Measurements from ENCODE around the gene ABTB1.
"Not testable (repeated sequence)": the region's sequence is repeated elsewhere in the genome, so short reads cannot be mapped to it uniquely, and the experiment has no call there.

Gene ABTB1

DNA sequence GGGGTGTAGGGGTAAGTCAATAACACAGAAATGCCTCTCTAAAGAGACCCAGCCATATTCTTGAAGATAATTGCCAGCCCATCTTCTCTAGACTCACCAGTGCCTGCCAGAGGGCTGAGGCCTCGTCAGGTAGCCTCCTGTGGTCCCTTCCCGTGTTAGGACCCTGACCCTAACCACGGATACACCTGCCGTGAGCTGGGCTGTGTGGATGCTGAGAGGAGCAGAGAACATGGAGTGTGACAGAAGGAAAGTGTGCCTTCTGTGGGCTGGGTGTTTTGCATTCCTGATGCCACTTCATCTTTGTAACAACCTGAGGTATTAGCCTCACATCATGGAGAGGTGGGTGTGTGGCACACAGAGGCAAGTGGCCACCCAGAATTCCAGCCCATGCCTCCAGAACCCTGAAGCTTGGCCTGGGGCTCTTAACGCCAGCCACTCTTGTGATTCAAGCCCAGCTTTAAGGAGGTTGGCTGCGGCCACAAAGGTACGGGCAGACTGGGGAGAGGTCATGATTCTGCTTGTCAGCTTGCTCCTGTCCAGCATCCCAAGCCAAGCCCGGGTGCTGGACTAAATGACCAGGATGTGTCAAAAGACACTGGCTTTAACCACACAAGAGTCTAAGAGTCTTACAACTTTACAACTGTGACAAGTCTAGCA is 21.1 kb upstream of the ABTB1 start:
- DNase-seq: no peak

DNA sequence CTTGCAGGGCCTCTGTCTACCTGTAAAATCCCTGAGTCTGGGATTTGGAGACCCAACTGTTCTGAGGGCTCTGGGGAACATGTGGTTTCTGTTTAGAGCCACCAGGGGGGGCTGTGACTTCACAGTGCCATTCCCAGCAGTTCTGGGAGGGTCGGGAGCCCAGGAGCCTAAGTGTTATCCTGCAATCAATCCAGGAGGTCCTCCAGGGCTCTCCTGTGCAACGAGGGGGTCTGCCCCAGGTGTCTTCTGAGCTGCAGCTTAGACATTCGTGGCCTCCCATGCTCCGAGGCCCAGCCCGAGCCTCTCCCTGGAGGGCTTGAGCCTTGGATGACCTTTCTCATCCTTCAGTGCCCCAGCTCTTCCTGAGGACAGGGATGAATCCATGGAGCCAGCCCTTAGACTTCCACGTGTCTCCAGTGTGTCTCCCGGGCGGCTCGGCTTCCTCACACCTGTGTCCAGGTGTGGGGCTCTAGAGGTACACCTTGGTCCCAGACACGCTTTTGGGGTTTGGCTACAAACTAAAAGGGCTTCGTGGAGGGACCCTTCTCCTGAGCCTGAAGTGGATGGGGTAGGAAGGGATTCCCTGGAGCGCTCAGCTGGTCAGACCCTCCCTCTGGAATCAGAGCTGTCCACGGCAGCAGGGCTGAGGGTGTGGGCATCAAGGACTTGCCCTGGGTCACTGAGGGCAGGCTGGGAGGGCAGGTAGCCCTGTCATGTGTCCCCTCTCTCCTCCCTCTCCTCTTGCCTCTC is 20.3 kb upstream of the ABTB1 start:
- DNase-seq: no peak

DNA sequence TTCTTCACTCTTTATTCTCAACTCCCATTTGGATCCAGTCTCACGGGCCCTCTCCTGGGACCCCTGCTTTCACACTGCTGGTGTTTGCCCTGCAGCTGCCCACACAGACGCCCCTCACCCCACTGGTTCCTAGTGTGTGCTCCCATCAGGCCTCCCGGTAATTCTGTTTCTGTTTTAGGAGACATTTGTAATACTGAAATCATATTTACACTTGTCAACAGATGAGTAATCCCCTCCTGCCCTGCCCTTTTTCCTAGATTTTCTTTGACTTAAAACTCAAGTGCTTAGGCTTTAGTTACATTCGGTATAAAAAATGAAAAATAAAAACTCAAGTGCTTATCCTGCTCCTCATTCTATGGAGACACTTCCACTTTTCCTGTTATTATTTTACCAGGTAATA is 18.4 kb upstream of the ABTB1 start:
- no peak for DNase-seq

DNA sequence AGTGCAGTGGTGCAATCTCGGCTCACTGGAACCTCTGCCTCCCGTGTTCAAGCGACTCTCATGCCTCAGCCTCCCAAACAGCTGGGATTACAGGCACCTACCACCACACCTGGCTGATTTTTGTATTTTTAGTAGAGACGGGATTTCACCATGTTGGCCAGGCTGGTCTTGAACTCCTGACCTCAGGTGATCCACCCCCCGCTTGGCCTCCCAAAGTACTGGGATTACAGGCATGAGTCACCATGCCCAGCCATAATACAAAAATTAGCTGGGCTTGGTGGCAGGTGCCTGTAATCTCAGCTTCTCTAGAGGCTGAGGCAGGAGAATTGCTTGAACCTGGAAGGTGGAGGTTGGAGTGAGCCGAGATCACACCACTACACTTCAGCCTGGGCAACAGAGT is 17.8 kb upstream of the ABTB1 start:
- not testable (repeated sequence) for DNase-seq

DNA sequence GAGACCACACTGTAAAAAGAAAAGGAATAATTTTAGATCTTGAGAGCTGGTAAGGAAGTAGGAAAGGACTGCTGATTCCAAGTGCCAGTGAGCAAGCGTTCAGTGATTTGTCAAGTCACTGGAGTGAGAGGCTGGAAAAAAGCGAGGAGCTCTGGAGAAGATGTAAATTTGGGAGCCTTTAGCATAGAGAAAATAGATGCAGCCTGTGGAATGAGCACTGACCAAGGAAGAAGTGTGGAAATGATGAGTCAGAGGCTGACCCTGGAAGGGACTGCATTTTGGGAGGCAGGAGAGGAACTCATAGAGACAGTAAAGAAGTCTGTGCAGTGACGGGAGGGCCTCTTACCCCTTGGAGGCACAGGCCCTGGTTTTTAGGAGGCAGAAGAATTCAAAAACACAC is 17.1 kb upstream of the ABTB1 start:
- DNase-seq: no peak

DNA sequence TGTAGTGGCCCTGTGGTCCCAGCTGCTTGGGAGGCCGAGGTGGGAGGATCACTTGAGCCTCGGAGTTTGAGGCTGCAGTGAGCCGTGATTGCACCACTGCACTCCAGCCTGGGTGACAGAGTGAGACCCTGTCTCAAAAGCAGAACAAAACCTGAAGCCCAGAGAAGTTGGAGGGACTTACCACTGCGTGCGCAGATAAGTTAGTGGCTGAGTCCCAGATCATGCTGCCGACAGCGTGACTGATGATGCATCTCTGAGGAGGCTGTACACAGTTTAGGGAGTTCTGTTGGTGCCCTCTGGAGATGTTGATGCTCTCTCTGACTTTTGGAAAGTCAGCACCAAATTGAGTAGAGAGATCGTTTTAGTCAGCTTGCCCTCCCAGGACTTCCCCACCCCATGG is 15.8 kb upstream of the ABTB1 start:
- no peak for DNase-seq

DNA sequence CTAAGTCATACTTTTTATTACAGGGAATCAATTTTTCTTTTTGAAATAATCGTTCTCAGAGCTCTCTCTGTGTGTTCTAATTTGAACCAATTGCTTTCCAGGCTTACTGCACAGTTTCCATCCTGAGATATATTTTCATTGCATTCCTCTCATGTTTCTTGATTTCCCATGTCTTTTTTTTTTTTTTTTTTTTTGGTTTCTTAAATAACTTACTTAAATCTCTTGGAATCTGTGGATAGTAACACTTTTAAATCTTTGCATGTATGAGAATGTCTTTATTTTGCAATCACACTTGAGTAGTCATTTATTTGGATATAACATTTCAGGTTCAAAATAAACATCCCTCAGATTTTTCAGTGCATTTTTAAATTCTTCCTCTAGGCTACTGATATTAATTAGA is 14.5 kb upstream of the ABTB1 start:
- no peak for DNase-seq

DNA sequence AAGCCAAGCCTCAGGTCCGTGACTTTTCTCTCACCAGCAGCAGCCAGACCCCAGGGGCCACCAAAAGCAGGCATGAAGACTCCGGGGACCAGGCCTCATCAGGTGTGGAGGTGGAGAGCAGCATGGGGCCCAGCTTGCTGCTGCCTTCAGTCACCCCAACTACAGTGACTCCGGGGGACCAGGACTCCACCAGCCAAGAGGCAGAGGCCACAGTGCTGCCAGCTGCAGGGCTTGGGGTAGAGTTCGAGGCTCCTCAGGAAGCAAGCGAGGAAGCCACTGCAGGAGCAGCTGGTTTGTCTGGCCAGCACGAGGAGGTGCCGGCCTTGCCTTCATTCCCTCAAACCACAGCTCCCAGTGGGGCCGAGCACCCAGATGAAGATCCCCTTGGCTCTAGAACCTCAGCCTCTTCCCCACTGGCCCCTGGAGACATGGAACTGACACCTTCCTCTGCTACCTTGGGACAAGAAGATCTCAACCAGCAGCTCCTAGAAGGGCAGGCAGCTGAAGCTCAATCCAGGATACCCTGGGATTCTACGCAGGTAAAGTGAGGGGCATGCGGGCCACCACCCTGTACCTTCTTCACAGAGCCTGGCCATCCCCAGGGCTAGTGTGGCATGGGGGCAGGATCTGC is 12.0 kb upstream of the ABTB1 start:
- no peak for DNase-seq

DNA sequence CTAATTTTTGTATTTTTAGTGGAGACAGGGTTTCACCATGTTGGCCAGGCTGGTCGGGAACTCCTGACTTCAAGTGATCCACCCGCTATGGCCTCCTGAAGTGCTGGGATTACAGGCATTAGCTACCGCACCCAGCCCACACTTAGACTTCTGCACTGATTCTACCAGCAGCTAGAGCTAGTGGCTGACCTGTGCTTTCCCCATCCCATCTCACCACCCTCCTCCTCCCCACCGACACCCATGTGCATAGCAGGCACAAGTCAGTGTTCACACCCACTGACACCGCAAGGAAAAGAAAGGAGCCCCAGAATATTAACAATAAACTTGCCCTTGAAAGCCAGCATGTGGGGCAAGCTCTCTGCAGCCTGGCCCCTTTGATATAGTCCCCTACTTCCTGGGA is 11.2 kb upstream of the ABTB1 start:
- DNase-seq: no peak

DNA sequence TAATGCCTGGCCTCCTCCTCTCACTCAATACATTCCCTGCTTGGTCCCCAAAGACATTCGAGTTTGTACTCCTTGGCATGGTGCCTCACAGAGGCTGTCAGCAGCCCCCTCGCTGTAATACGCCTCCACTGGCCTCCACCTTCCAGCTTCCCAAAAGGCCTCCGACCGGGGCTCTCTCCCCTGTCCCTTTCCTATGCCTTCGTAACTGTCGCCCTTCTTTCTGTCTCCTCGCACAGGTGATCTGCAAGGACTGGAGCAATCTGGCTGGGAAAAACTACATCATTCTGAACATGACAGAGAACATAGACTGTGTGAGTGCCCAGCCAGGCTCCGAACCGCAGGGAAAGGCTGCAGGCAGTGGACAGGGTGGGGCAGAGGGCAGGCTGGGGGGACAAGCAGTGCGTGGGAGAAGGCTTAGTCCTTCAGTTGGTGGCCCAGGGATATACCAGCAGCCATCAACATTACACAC is 10.7 kb upstream of the ABTB1 start:
- DNase-seq: no peak

DNA sequence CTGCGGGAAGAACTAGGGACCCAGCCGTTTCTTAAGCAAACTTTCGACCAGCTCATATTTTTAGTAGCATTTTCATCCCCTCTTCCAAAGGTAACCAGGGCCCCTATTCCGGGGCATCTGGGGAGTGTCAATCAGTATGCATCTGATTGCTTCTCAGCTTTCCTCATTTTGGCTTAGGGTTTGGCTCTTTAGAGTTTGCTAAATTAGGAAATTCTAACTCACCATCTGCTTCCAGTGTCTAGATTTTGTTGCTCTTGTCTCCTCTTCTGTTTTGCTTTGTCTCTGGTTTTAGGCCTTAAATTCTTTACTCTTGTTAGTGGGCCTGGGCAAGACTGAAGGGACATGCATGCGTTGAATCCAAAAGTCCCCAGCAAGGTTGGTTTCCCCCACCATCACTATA is 9.6 kb upstream of the ABTB1 start:
- DNase-seq: no peak

DNA sequence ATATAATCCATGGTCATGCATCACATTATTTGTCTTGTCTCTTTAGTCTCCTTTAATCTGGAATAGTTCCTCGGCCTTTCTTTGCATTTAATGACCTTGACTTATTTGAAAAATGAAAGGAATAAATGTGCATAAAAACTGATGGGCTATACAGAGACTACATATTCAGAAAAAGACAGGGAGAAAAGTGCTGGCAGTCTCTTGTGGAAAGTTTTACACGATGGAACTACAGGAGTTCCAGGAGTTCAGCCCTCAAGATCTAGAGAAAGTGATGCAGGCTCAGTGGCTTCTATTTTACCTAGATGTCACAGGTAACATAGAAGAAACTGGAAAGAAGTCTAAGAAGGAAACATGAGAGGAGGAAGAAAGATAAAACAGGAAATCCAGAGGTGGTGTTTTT is 7.6 kb upstream of the ABTB1 start:
- DNase-seq: no peak

DNA sequence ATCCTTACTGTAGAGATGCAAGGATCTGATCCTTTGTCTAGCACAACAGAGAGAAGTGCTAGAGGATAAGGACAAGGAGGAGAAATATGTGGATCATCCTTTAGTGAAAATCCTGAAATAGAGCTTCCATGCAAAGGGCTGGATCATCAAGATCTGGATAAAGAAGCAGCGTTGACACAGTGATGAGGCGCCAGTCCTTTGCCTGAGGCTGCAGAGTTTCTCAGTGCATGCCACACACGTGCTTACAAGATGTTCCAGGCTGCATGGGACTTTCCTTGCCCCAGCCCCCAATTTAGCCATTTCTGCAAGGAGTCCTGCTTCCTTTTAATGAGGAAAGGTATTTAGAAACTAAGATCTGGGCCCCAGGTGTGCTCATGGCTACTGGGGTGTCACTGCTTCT is 7.2 kb upstream of the ABTB1 start:
- no peak for DNase-seq

DNA sequence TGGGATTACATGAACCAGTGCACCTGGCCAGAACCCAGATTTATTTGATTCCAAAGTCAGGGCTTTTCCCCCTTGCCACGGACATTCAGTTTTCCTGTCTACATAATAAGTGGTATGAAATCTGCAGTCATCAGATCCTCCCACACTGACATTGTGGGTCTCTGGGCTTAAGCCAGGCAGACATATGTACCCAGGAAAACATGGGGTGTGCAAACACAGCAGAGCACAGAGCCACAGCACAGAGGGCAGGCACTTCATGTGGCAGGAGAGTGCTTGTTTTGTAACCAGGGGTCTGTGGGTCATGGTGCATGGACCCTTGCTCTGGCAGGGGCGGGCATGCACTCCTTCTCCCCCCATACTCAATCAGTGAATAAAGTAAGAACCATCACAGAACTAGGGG is 6.1 kb upstream of the ABTB1 start:
- no peak for DNase-seq

DNA sequence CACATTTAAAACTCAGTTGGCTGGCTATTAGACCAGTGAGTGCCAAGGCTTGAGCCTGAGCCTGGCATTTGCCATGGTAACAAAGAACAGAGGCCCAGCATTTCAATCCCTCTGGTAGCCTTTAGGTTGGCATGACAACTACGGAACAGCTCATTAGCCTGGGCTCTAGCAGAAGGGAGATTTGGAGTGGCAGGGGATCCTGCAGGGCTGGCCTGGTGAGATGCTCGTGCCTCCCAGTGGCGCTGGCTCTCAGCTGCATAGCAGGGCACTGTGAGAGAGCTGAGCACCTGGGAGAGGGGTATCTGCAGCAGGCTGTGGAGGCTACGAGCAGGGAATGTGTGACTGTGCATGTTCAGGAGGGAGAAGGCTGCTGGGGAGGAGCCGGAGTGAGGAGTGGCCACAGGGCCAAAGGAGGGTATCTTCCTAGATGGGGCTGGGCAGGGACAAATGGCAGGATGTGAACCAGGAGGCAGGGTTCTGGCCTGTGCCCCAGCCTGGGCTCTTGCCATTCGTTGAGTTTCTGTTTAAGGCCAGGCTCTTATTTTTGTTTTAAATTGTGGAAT is 5.6 kb upstream of the ABTB1 start:
- DNase-seq: no peak

DNA sequence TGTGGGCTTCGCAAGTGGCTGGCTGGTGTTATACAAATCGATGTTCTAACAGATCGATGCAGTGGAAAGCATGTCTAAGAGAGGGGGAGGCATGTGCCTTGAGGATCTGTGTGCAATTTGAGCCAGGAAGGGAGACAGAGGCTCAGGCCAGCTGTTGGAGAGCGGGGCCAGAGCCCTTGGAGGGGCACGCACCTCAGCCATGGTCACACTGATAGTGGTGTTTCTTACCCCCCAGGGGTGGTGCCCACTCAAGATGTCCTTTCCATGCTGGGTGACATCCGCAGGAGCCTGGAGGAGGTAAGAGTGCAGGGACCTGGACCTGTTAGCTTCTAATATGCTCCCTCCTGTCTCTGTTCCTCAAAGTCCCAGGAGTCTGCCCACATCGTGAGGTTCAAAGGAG is 3.8 kb upstream of the ABTB1 start:
- DNase-seq: no peak

DNA sequence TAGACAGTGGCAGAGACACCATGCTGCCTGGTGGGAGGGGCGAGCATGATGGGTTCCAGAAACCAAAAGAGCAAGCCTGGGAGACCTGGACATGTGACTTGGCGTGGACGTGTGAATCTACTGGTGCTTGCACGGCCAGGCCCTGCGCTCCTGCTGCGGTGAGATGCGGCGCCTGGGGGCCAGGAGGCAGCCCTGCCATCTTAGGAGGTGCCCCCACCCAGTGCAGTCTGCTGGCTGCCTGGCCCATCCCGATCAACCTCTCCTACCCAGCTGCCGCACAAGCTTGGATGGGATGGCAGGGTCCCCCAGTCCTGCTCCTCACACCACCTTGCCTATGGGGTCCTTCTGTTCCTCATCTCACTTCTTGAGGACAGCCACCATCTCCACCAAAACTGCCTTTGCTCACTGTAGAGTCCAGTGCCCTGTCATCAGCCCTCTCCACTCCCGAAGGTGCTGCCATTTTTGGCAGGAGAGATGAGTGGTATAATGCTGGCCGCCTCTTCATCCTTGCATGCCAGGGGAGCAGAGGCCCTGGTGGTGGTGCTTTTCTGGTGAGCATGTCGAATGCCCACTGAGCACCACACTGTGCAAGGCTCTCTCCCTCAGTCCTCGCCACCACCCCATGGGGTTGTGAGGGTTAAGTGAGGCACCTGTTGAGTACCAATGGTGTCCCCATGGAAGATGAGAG is 3.1 kb upstream of the ABTB1 start:
- DNase-seq: no peak

DNA sequence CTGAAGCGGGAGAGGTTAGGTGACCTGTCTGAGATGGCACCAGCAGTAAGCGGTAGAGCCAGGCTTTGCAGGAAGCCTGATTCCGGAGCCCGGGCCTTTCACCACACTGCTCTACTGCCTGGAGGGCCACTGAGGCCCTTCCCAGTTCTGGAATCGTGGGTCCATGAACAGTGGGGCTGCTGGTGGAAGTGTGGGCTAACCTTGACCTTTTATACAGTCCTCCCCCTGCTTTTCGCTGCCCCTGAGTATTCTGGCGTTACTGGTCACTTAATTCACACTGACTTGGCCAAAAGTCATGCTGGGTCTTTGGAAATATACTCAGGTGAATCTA is 2.6 kb upstream of the ABTB1 start:
- no peak for DNase-seq

DNA sequence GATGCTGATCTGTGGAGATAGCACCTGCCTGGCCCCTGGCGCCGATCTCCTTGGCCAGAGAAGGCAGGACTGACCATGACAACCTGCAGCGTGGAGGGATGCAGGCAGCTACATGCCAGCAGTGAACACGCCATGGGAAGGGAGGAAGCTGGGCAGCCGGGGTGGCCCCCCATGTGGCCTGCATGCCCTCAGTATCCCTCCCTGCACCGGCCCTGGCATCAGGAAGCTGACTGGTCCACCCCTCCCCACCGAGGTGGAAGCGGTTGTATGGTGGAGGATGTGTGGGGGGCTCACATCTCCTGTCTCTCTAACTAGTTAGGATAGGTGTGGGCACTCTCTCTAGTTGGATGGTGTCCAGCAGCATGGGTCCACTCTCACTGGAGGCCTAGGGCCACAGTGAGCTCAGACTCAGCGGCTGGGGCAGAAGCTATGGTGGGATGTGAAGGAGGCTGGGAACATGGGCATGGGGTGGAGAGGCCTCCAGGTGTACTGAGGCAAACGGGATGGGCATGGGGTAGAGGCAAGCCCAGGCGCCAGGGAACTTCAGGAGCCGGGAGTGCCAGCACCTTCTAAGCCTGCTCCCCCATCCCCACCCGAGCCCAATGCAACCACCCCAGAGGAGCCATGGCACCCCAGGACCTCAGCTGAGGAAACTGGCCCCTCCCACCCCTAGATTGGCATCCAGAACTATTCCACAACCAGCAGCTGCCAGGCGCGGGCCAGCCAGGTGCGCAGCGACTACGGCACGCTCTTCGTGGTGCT is 1.8 kb upstream of the ABTB1 start:
- no peak for DNase-seq

DNA sequence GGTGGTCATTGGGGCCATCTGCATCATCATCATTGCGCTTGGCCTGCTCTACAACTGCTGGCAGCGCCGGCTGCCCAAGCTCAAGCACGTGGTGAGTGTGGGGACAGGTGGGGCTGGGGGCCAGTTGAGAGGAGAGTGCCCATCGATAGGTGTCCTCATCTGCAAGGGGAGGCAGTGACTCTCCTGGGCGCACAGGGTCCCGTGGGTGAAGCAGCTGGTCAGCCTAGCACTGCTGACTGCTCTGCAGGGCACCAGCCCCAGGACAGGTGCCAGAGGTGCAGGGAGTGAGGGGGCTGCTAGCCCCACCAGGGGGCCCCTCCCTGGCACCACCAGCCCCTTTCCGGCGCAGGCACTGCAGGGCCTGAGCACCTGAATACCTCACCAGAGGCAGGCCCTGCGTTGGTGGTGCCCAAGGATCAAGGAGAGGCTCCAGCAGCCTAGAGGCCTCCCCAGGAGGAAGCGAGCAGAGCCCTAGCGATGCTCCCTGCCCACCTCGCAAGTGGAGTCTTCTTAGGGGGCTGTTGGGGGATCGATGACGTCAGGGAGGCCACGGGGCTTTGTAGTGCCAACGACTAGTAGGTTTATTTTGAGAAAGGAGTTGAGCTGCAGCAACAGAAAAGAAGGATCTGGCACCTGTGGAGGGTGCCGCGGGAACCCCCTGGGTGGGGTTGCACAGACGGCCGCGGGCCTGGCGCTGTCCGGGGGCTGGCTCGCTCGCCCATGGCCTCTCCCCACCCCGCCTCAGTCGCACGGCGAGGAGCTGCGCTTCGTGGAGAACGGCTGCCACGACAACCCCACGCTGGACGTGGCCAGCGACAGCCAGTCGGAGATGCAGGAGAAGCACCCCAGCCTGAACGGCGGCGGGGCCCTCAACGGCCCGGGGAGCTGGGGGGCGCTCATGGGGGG is 976 bp upstream of the ABTB1 start:
- DNase-seq: peak; percentile 33

Data from activated CD4-positive, alpha-beta T cell treated with anti-CD3 and anti-CD28 coated beads for 1 hour (primary cell).